ENCODE measurements around the gene TICRR.

- no peak for TF ChIP-seq CTCF (IDR thresholded peaks at IDR 0.05)
- TF ChIP-seq POLR2A (IDR thresholded peaks at IDR 0.05) = no peak
- no peak for TF ChIP-seq EP300 (IDR thresholded peaks at IDR 0.05)
These were observed 21.0 kb upstream of the TICRR start for GRCh38 chr15:89554247-89554646.

All from tibial nerve (tissue), 4 donors.